Osteocyte (in vitro differentiated cells): ENCODE measurements around the gene CD22. TPM values are rescaled to one million over a fixed set of nuclear protein-coding genes. Genes with fewer than 3 reads are reported as not detected.
"Not testable (repeated sequence)": the region's sequence is repeated elsewhere in the genome, so short reads cannot be mapped to it uniquely, and the experiment has no call there.

Experiments used
- DNase-seq: peaks from one replicate; pipeline ENCODE4 v3.0.0; 2021; ENCODE audit warnings: mixed read lengths; ENCODE audit not compliant: unreplicated experiment; ENCODE audit errors: extremely low spot score
- H3K27ac Mint-ChIP-seq: one replicate; pipeline ENCODE4 v1.8.0; 2021; ENCODE audit warnings: mild to moderate bottlenecking, mixed read lengths; ENCODE audit not compliant: unreplicated experiment
- H3K27me3 Mint-ChIP-seq: one replicate; pipeline ENCODE4 v1.8.0; 2021; ENCODE audit warnings: mixed read lengths; ENCODE audit not compliant: unreplicated experiment
- H3K36me3 Mint-ChIP-seq: one replicate; pipeline ENCODE4 v1.8.0; 2021; ENCODE audit warnings: mixed read lengths; ENCODE audit not compliant: unreplicated experiment
- H3K4me1 Mint-ChIP-seq: one replicate; pipeline ENCODE4 v1.8.0; 2021; ENCODE audit warnings: mixed read lengths; ENCODE audit not compliant: unreplicated experiment
- H3K4me3 Mint-ChIP-seq: one replicate; pipeline ENCODE4 v1.8.0; 2021; ENCODE audit warnings: mild to moderate bottlenecking, moderate library complexity, mixed read lengths; ENCODE audit not compliant: unreplicated experiment
- H3K9me3 Mint-ChIP-seq: one replicate; pipeline ENCODE4 v1.8.0; 2021; ENCODE audit warnings: mixed read lengths; ENCODE audit not compliant: unreplicated experiment
- total RNA-seq: library from RNA; stranded (reverse); gene quantifications from 2 replicates; pipeline ENCODE4 v1.2.1, GENCODE V29; 2021
- TF ChIP-seq, protein P1 (sequence below): fragments of 200-600 bp; sonication (generic); IDR thresholded peaks from 2 replicates; pipeline ENCODE4 v1.5.0; 2021; ENCODE audit warnings: antibody characterized with exemption, mild to moderate bottlenecking, moderate library complexity

The CD22 gene
- total RNA-seq, 1 donor from 2014 or later = not detected

DNA sequence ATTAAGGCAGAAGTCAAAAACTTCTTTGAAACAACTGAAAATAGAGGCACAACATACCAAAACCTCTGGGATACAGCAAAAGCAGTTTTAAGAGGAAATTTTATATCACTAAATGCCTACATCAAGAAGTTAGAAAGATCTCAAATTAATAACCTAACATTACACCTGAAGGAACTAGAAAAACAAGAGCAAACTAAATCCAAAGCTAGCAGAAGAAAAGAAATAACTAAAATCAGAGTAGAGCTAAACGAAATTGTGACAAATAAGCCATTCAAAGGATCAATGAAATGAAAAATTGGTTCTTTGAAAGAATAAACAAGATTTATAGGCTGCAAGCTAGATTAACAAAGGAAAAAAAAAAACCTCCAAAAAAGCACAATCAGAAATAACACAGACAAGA, 39.4 kb downstream of the CD22 start:
- Mint-ChIP-seq H3K4me1 (no peaks in the 10 kb centered on the region), H3K9me3 (no peaks in the 10 kb centered on the region), H3K36me3 (no peaks in the 10 kb centered on the region), H3K4me3 (no peak overlapping the region), H3K27me3 (peaks cover 4% of the 10 kb centered on the region), H3K27ac (no peak overlapping the region)
- TF ChIP-seq, protein P1, sequence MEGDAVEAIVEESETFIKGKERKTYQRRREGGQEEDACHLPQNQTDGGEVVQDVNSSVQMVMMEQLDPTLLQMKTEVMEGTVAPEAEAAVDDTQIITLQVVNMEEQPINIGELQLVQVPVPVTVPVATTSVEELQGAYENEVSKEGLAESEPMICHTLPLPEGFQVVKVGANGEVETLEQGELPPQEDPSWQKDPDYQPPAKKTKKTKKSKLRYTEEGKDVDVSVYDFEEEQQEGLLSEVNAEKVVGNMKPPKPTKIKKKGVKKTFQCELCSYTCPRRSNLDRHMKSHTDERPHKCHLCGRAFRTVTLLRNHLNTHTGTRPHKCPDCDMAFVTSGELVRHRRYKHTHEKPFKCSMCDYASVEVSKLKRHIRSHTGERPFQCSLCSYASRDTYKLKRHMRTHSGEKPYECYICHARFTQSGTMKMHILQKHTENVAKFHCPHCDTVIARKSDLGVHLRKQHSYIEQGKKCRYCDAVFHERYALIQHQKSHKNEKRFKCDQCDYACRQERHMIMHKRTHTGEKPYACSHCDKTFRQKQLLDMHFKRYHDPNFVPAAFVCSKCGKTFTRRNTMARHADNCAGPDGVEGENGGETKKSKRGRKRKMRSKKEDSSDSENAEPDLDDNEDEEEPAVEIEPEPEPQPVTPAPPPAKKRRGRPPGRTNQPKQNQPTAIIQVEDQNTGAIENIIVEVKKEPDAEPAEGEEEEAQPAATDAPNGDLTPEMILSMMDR = no peak
- DNase-seq = no peak

- Mint-ChIP-seq H3K4me1 (no peaks in the 10 kb centered on the region), H3K27ac (no peak overlapping the region), H3K27me3 (peaks cover 4% of the 10 kb centered on the region), H3K4me3 (no peak overlapping the region), H3K9me3 (no peaks in the 10 kb centered on the region), H3K36me3 (no peaks in the 10 kb centered on the region)
- DNase-seq = no peak
- TF ChIP-seq, protein P1 = no peak
These were observed 40.5 kb downstream of the CD22 start for GRCh38 chr19:35369522-35369921.

- peak; percentile 19 for DNase-seq
- Mint-ChIP-seq H3K36me3 (no peaks in the 10 kb centered on the region), H3K4me1 (no peaks in the 10 kb centered on the region), H3K27me3 (peaks cover 4% of the 10 kb centered on the region), H3K9me3 (no peaks in the 10 kb centered on the region), H3K27ac (no peak within 1 kb of the TSS), H3K4me3 (no peak within 1 kb of the TSS)
- TF ChIP-seq, protein P1 = no peak
These were observed 41.7 kb downstream of the CD22 start, which contains the start of gene GPR42 for GRCh38 chr19:35370722-35371121. Gene GPR42 (plus strand): TSS chr19:35371068. CDS start chr19:35371360, 292 bp downstream.

DNA sequence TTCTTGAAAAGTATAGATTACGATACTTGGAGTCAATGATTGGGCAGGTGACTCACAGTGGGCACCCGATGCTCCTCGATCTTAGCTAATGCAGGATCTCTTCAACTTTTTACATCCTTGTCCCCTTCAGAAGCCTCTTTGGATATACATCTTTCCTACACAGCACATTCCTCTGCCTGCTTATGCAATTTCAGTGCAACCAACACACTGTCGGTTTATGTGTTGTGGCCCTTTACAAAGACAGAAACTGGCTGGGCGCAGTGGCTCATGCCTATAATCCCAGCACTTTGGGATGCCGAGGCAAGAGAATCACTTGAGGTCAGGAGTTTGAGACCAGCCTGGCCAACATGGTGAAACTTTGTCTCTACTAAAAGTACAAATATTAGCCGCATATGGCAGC, 44.5 kb downstream of the CD22 start:
- H3K4me1 Mint-ChIP-seq = no peaks in the 10 kb centered on the region
- H3K27ac Mint-ChIP-seq = no peak overlapping the region

DNA sequence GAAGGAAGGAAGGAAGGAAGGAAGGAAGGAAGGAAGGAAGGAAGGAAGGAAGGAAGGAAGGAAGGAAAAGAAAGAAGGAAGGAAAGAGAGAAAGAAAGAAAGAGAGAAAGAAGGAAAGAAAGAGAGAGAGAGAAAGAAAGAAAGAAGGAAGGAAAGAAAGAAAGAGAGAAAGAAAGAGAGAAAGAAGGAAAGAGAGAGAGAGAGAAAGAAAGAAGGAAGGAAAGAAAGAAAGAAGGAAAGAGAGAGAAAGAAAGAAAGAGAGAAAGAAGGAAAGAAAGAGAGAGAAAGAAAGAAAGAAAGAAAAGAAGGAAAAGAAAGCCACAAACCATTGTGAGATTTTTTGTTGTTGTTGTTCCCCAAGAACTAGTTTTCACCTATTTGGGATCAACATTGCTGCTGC, 45.0 kb downstream of the CD22 start:
- H3K27me3 Mint-ChIP-seq, H3K27ac Mint-ChIP-seq, DNase-seq, H3K4me3 Mint-ChIP-seq, H3K4me1 Mint-ChIP-seq, H3K36me3 Mint-ChIP-seq, H3K9me3 Mint-ChIP-seq: not testable (repeated sequence)

More for the DNA sequence above, 44.5 kb downstream of the CD22 start:
- TF ChIP-seq, protein P1 = no peak
- no peaks in the 10 kb centered on the region for H3K27me3 Mint-ChIP-seq
- no peaks in the 10 kb centered on the region for H3K9me3 Mint-ChIP-seq
- peak; percentile 48 for DNase-seq
- no peaks in the 10 kb centered on the region for H3K36me3 Mint-ChIP-seq
- no peak overlapping the region for H3K4me3 Mint-ChIP-seq
